GM12878 (cell line): ENCODE data around the gene COPE. TPM values are rescaled to one million over a fixed set of nuclear protein-coding genes. Genes with fewer than 3 reads are reported as not detected.
A peak's percentile ranks its signal among the peaks of the same experiment; 100 is the strongest.

Experiments used
- ATAC-seq: fragments of 200-7000 bp; cut with Tn5 transposase; 3 replicates; pipeline ENCODE4 v1.9.1; 2020; ENCODE audit warnings: mild to moderate bottlenecking, moderate library complexity
- BruUV-seq: library from RNA; stranded (reverse); fragments of 400-500 nt; replicated peaks from 2 replicates; lab custom pipeline; 2021; lab: Mats Ljungman, UMichigan
- CTCF ChIA-PET: fragments of 300-600 bp; sonication (Branson Sonifier 250); formaldehyde crosslinking; extraction: SDS; loops from one replicate; lab custom pipeline; 2021; ENCODE audit warnings: inconsistent platforms; lab: Yijun Ruan, JAX
- POLR2A ChIA-PET: fragments of 350-600 bp; formaldehyde crosslinking; extraction: SDS; loops from one replicate; lab custom pipeline; 2021; ENCODE audit warnings: inconsistent platforms; lab: Charles Lee
- RAD21 ChIA-PET: fragments of 300-600 bp; sonication (Branson Sonifier 250); formaldehyde crosslinking; loops from one replicate; lab custom pipeline; 2023; ENCODE audit warnings: antibody characterized with exemption; ENCODE audit not compliant: unreplicated experiment; lab: Charles Lee
- SMC1A ChIA-PET: fragments of 300-600 bp; sonication (Branson Sonifier 250); formaldehyde crosslinking; loops from one replicate; lab custom pipeline; 2023; ENCODE audit not compliant: unreplicated experiment, uncharacterized antibody; lab: Charles Lee
- DNase-seq: peaks from one replicate; pipeline ENCODE4 v3.0.0-alpha.2; 2011; ENCODE audit warnings: low read depth, low spot score
- FAIRE-seq: peaks from 3 replicates; lab custom pipeline; 2011; peaks lifted over from hg19 to GRCh38; lab: Jason Lieb, UNC
- H2AFZ ChIP-seq: 2 replicates; pipeline ENCODE4 v1.6.0; 2011; ENCODE audit warnings: low read depth, low read length, control low read depth; ENCODE audit not compliant: control insufficient read depth
- H3K27ac ChIP-seq: 2 replicates; pipeline ENCODE4 v1.5.1; 2011; ENCODE audit warnings: control low read depth; ENCODE audit not compliant: control insufficient read depth, insufficient read depth
- H3K27me3 ChIP-seq, 2 experiments: replicated peaks in 1 of 2; 2 replicates each; pipeline versions ENCODE4 v1.6.0 to v1.6.1; 2011; ENCODE audit warnings: low read length in 1 of 2; ENCODE audit not compliant: control insufficient read depth in 2 of 2, insufficient read depth in 2 of 2
- H3K36me3 ChIP-seq, 2 experiments: 2 replicates each; pipeline ENCODE4 v1.5.1; 2011; ENCODE audit warnings: low read length in 1 of 2; ENCODE audit not compliant: control insufficient read depth in 2 of 2, insufficient read depth in 2 of 2
- H3K4me1 ChIP-seq: 2 replicates; pipeline ENCODE4 v1.6.1; 2011; ENCODE audit warnings: mild to moderate bottlenecking, low read length, moderate library complexity, mixed read lengths; ENCODE audit not compliant: control insufficient read depth, insufficient read depth
- H3K4me2 ChIP-seq: 2 replicates; pipeline ENCODE4 v1.6.0; 2011; ENCODE audit warnings: control low read depth; ENCODE audit not compliant: control insufficient read depth, insufficient read depth
- H3K4me3 ChIP-seq: fragments of 200-600 bp; sonication (generic); 2 replicates; pipeline ENCODE4 v1.5.1; 2016
- H3K79me2 ChIP-seq: 2 replicates; pipeline ENCODE4 v1.6.0; 2011; ENCODE audit warnings: low read length; ENCODE audit not compliant: control insufficient read depth, insufficient read depth
- H3K9ac ChIP-seq: 2 replicates; pipeline ENCODE4 v1.8.0; 2011; ENCODE audit warnings: low read length, control low read depth, mixed read lengths; ENCODE audit not compliant: control insufficient read depth, insufficient read depth
- H3K9me3 ChIP-seq: replicated peaks from 3 replicates; pipeline ENCODE4 v1.5.1; 2011; ENCODE audit warnings: mild to moderate bottlenecking, low read length; ENCODE audit not compliant: control insufficient read depth, insufficient read depth
- H4K20me1 ChIP-seq: 2 replicates; pipeline ENCODE4 v1.6.0; 2011; ENCODE audit not compliant: control insufficient read depth, insufficient read depth
- BHLHE40 ChIP-seq, 2 experiments: fragments of 450-650 bp in 1 of 2; IDR thresholded peaks; 2 replicates each; pipeline ENCODE4 v1.6.1; 2011 to 2017; ENCODE audit warnings: low read depth in 2 of 2, borderline replicate concordance in 1 of 2, improper control_type of control experiment in 1 of 2, low read length in 1 of 2, mild to moderate bottlenecking in 1 of 2
- CBFB ChIP-seq: IDR thresholded peaks from 2 replicates; pipeline ENCODE4 v1.6.1; 2016; ENCODE audit warnings: antibody characterized with exemption, low read depth
- CBX5 ChIP-seq: sonication (generic); IDR thresholded peaks from 2 replicates; pipeline ENCODE4 v1.6.1; 2016; ENCODE audit warnings: low read depth, moderate library complexity, mild to moderate bottlenecking, inconsistent platforms
- DPF2 ChIP-seq: fragments of 450-650 bp; IDR thresholded peaks from 2 replicates; pipeline ENCODE4 v1.6.1; 2017; ENCODE audit warnings: mild to moderate bottlenecking
- ETV6 ChIP-seq, 2 experiments: fragments of 450-650 bp in 1 of 2; IDR thresholded peaks in 1 of 2; conservative IDR thresholded peaks in 1 of 2; 2 replicates each; pipeline ENCODE4 v1.6.1; 2014; ENCODE audit warnings: antibody characterized with exemption in 1 of 2, borderline replicate concordance in 1 of 2, low read depth in 1 of 2, mild to moderate bottlenecking in 1 of 2, moderate library complexity in 1 of 2
- RAD21 ChIP-seq: IDR thresholded peaks from 2 replicates; pipeline ENCODE4 v1.6.1; 2011; ENCODE audit warnings: mild to moderate bottlenecking, low read depth, low read length, moderate library complexity; ENCODE audit not compliant: insufficient read depth
- RUNX3 ChIP-seq: IDR thresholded peaks from 2 replicates; pipeline ENCODE4 v1.6.1; 2012; ENCODE audit warnings: low read length, inconsistent platforms
- SRF ChIP-seq, 2 experiments: IDR thresholded peaks; 2 replicates each; pipeline ENCODE4 v1.6.1; 2011; ENCODE audit warnings: low read depth in 2 of 2, low read length in 2 of 2, mild to moderate bottlenecking in 1 of 2, moderate library complexity in 1 of 2
- SUZ12 ChIP-seq: fragments of 200-600 bp; sonication (generic); IDR thresholded peaks from one replicate; pipeline ENCODE4 v1.6.1; 2018; ENCODE audit warnings: antibody characterized with exemption, mild to moderate bottlenecking; ENCODE audit not compliant: unreplicated experiment
- WRNIP1 ChIP-seq: IDR thresholded peaks from 2 replicates; pipeline ENCODE4 v1.6.1; 2011; ENCODE audit warnings: low read depth, low read length, improper control_type of control experiment, borderline replicate concordance
- YY1 ChIP-seq: IDR thresholded peaks from 2 replicates; pipeline ENCODE4 v1.6.1; 2011; ENCODE audit warnings: low read depth, mild to moderate bottlenecking, low read length
- ZNF217 ChIP-seq: fragments of 450-650 bp; IDR thresholded peaks from 2 replicates; pipeline ENCODE4 v1.6.1; 2017; ENCODE audit warnings: antibody characterized with exemption, mild to moderate bottlenecking
- whole genome bisulfite sequencing: methylation state at CpG from one replicate; pipeline ENCODE4 v1.1.6; 2016; ENCODE audit warnings: low lambda C conversion rate; ENCODE audit not compliant: insufficient replicate concordance, insufficient coverage; ENCODE audit errors: missing lambda C conversion rate; 5-methylcytosine and 5-hydroxymethylcytosine counted together
- in situ Hi-C: fragments of 300-500 bp; cut with MboI; formaldehyde crosslinking; loops from 9 replicates; pipeline ENCODE4 v1.14.3; 2018; ENCODE audit warnings: mixed read lengths
- intact Hi-C: fragments of 100-400 bp; cut with micrococcal nuclease; formaldehyde crosslinking; loops from one replicate; pipeline ENCODE4 v1.14.2; 2022; ENCODE audit not compliant: unreplicated experiment
- polyA plus RNA-seq, 11 experiments: library from polyadenylated mRNA; depleted of rRNA in 4 of 11; unstranded in 6 of 11; stranded (reverse) in 5 of 11; fragments of >200 nt; fragmentation: Nextera tagmentation in 4 of 11; fragmentation: Illumina TruSeq in 1 of 11; extraction: Ambion mirVana in 4 of 11; extraction: Trizol in 1 of 11; gene quantifications; 1 replicate in 1 of 11; 2 replicates in 10 of 11; pipeline versions ENCODE4 v1.2.1 to v1.2.3, GENCODE V29; 2011 to 2016; ENCODE audit warnings: inconsistent platforms in 2 of 11, missing spikeins in 2 of 11, low read depth in 1 of 11
- total RNA-seq, 4 experiments: library from RNA; depleted of rRNA in 3 of 4; stranded (reverse); fragments of >200 nt in 3 of 4; fragmentation: Illumina TruSeq in 1 of 4; extraction: Trizol in 1 of 4; gene quantifications; 2 replicates each; pipeline versions ENCODE4 v1.2.1 to v1.2.3, GENCODE V29; 2013 to 2021
- TF ChIP-seq, protein P1 (sequence below): fragments of 450-650 bp; IDR thresholded peaks from 2 replicates; pipeline ENCODE4 v1.6.1; 2016; ENCODE audit warnings: mild to moderate bottlenecking
- TF ChIP-seq, protein P2 (sequence below): IDR thresholded peaks from 2 replicates; pipeline ENCODE4 v1.6.1; 2012; ENCODE audit warnings: mild to moderate bottlenecking, low read depth, low read length
- TF ChIP-seq, protein P3 (sequence below): IDR thresholded peaks from 2 replicates; pipeline ENCODE4 v1.6.1; 2012; ENCODE audit warnings: low read depth, low read length, improper control_type of control experiment

Gene COPE
- total and polyA plus RNA-seq, 10 of the 15 experiments (the other 5 are each of a cell fraction or from before 2014, with no cell fraction given), result 3.5 to 464 (median 222) TPM

DNA sequence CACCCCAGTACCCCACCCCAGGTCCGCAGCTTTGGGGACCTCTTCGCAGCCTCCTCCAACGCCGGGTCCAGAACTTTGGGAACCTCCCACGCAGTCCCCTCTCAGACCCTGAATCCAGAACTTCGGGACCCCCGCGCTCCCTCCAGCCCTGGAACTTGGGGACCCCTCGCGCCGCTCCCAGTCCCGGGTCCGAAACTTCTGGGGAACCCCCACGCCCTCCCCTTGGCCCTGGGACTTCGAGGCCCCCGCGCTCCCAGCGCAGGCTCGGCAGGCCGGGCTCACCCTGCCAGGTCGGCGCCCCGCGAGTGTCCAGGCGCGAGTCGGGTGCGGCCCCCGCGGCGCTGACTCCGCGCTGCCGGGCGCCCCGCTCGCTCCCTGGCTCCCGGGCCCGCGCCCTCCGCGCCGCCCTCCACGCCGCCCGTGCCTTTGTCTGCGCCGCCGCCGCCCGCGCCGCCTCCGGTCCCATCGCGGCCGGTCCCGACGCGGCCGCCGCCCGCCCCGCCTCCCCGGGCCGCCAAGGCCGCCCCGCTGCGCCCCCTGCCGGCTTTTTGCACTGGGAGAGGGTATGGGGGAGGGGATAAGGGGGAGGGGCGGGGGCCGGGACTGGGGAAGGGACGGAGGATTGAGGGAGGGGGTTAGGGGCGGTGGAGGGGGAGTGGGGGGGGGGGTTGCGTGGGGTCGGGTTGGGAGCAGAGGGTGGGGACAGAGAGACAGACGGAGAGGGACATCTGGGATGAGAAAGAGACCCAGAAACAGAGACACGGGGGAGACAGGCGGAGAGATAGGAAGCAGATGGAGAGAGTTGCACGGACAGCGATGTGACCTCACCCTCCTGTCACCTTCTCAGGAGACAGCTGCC is 21.8 kb upstream of the COPE start, which contains the start of gene HOMER3:
TSS of gene HOMER3 (minus strand) at position 449 of the 859 bp plus-strand sequence. CDS start 2,235 bp downstream, outside the sequence.
- no peak for DNase-seq
- H3K4me1 ChIP-seq, result no peaks in the 10 kb centered on the region
- POLR2A ChIA-PET, result no interaction called here
- RAD21 ChIA-PET, result no interaction called here
- SMC1A ChIA-PET, result no interaction called here
- intact Hi-C loops (no loop called here), in situ Hi-C loops (no loop called here)
- no peaks in the 10 kb centered on the region for H3K79me2 ChIP-seq
- no peak within 1 kb of the TSS for H3K27ac ChIP-seq
- CTCF ChIA-PET, result interaction anchor here (0.5 to 2.1 kb wide), 2 partner anchors 46 to 229 kb away, joined by 3 to 6 read pairs; partner anchors contain the start of gene MEF2B
- H3K9ac ChIP-seq, result no peak within 1 kb of the TSS
- H3K36me3 ChIP-seq, result no peaks in the 10 kb centered on the region
- peak within 1 kb of the TSS; percentile 11; the same call in 1 of the 2 replicates for H3K4me3 ChIP-seq
- H4K20me1 ChIP-seq, result no peaks in the 10 kb centered on the region
- no TSS peak for BruUV-seq
- peak within 1 kb of the TSS; percentile 81 for H3K4me2 ChIP-seq
- H3K9me3 ChIP-seq, result no peaks in the 10 kb centered on the region
- H3K27me3 ChIP-seq, result peaks cover 1 to 2% of the 10 kb centered on the region in 2 experiments
- FAIRE-seq, result no peak
- WGBS, result 6% methylated on average over 27 of the region's 81 CpGs
- ATAC-seq, result peak; percentile 79
- no peak within 1 kb of the TSS for H2AFZ ChIP-seq
- TF ChIP-seq SRF (IDR thresholded peaks at IDR 0.05; ENCODE audit: low read depth in 2 of 2, low read length in 2 of 2) (0 out of 4 replicates have a peak, but pooled peaks of 1 of the 2 experiments have one; percentile 32), YY1 (no peak), DPF2 (no peak), SUZ12 (no peak), BHLHE40 (IDR thresholded peaks at IDR 0.05; ENCODE audit: borderline replicate concordance in 1 of 2, low read depth in 2 of 2, low read length in 1 of 2) (peak in 1 of 2 experiments; percentile 79; a peak in 2 of 4 replicates), CBFB (no peak), RAD21 (peak; percentile 53), ZNF217 (no peak), WRNIP1 (no peak), RUNX3 (no peak), CBX5 (no peak), ETV6 (conservative IDR thresholded peaks at IDR 0.05 in 1 of 2, IDR thresholded peaks at IDR 0.05 in 1 of 2; ENCODE audit: borderline replicate concordance in 1 of 2, low read depth in 1 of 2) (no peak)
- TF ChIP-seq, protein P1, sequence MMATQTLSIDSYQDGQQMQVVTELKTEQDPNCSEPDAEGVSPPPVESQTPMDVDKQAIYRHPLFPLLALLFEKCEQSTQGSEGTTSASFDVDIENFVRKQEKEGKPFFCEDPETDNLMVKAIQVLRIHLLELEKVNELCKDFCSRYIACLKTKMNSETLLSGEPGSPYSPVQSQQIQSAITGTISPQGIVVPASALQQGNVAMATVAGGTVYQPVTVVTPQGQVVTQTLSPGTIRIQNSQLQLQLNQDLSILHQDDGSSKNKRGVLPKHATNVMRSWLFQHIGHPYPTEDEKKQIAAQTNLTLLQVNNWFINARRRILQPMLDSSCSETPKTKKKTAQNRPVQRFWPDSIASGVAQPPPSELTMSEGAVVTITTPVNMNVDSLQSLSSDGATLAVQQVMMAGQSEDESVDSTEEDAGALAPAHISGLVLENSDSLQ, result no peak
- TF ChIP-seq, protein P2, sequence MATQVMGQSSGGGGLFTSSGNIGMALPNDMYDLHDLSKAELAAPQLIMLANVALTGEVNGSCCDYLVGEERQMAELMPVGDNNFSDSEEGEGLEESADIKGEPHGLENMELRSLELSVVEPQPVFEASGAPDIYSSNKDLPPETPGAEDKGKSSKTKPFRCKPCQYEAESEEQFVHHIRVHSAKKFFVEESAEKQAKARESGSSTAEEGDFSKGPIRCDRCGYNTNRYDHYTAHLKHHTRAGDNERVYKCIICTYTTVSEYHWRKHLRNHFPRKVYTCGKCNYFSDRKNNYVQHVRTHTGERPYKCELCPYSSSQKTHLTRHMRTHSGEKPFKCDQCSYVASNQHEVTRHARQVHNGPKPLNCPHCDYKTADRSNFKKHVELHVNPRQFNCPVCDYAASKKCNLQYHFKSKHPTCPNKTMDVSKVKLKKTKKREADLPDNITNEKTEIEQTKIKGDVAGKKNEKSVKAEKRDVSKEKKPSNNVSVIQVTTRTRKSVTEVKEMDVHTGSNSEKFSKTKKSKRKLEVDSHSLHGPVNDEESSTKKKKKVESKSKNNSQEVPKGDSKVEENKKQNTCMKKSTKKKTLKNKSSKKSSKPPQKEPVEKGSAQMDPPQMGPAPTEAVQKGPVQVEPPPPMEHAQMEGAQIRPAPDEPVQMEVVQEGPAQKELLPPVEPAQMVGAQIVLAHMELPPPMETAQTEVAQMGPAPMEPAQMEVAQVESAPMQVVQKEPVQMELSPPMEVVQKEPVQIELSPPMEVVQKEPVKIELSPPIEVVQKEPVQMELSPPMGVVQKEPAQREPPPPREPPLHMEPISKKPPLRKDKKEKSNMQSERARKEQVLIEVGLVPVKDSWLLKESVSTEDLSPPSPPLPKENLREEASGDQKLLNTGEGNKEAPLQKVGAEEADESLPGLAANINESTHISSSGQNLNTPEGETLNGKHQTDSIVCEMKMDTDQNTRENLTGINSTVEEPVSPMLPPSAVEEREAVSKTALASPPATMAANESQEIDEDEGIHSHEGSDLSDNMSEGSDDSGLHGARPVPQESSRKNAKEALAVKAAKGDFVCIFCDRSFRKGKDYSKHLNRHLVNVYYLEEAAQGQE, result no peak
- TF ChIP-seq, protein P3, sequence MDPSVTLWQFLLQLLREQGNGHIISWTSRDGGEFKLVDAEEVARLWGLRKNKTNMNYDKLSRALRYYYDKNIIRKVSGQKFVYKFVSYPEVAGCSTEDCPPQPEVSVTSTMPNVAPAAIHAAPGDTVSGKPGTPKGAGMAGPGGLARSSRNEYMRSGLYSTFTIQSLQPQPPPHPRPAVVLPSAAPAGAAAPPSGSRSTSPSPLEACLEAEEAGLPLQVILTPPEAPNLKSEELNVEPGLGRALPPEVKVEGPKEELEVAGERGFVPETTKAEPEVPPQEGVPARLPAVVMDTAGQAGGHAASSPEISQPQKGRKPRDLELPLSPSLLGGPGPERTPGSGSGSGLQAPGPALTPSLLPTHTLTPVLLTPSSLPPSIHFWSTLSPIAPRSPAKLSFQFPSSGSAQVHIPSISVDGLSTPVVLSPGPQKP, result no peak
